ENCODE measurements around the gene VSIG1.

DNA sequence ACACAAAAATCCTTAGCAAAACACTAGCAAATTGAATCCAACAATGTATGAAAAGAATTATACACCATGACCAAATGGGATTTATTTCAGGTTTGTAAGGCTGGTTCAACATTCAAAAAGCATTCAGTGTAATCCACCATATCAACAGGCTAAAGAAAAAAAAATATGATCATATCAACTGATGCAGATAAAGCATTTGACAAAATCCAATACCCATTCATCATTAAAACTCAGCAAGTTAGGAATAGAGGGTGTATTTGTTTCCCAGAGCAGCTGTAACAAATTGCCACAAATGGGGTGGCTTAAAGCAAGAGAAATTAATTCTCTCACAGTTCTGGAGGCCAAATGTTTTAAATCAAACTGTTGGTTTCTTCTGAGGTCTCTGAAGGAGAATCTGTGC is 10.7 kb downstream of the VSIG1 start:
- TF ChIP-seq CTCF (IDR thresholded peaks at IDR 0.05) (no peak), POLR2A (IDR thresholded peaks at IDR 0.05) (no peak)
